Activated CD4-positive, alpha-beta T cell treated with anti-CD3 and anti-CD28 coated beads for 1 hour (primary cell): Measurements from ENCODE around the gene DAZ3.
"Not testable (repeated sequence)": the region's sequence is repeated elsewhere in the genome, so short reads cannot be mapped to it uniquely, and the experiment has no call there.

Experiments used
- DNase-seq: peaks from one replicate; pipeline ENCODE4 v3.0.0-alpha.2; 2020

DAZ3 gene

GRCh38 chrY:24813293-24813692, at the start of gene DAZ3:
DAZ3 (minus strand) TSS chrY:24813393; CDS start chrY:24813185, 208 bp downstream.
- DNase-seq, result not testable (repeated sequence)

GRCh38 chrY:24833619-24834018, 20.4 kb upstream of the DAZ3 start, which contains the start of gene DAZ4:
DAZ4 (plus strand) TSS chrY:24833919; CDS start chrY:24834127, 208 bp downstream.
- not testable (repeated sequence) for DNase-seq

- DNase-seq, result not testable (repeated sequence)
Measured at GRCh38 chrY:24825069-24825468, 11.9 kb upstream of the DAZ3 start.

- DNase-seq, result not testable (repeated sequence)
Measured at GRCh38 chrY:24824184-24824879, 11.1 kb upstream of the DAZ3 start.

GRCh38 chrY:24821836-24822235, 8.6 kb upstream of the DAZ3 start:
- DNase-seq, result not testable (repeated sequence)
